Stimulated activated CD8-positive, alpha-beta memory T cell treated with anti-CD3 and anti-CD28 coated beads, Interleukin-12 subunit alpha, Interleukin-12 subunit beta, amount 100 ng/mL, for 1 hour (primary cell): ENCODE results near the gene APOL2.
"Not testable (repeated sequence)": the region's sequence is repeated elsewhere in the genome, so short reads cannot be mapped to it uniquely, and the experiment has no call there.

Experiments used
- DNase-seq: peaks from one replicate; pipeline ENCODE4 v3.0.0-alpha.2; 2020; ENCODE audit warnings: low read depth

Gene APOL2

DNA sequence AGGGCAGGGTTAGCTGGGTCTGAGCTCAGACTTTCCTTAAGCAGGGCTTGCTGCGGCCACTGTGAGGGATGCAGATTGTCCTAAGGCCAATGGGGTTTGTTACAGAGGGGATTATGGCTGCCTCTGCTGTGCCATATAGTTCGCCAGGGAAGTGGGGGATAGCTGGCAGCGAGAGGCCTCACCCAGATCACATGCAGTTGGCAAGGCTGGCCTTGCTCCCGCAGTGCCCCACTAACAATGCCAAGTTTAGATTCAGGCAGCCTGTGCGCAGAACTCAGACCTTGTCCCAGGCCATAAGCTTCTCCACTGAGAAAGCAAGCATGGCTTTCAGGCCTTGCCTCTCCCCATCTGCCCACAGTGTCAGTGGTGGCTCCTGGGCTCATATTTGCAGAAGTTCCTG is 4.7 kb upstream of the APOL2 start:
- DNase-seq = no peak

DNA sequence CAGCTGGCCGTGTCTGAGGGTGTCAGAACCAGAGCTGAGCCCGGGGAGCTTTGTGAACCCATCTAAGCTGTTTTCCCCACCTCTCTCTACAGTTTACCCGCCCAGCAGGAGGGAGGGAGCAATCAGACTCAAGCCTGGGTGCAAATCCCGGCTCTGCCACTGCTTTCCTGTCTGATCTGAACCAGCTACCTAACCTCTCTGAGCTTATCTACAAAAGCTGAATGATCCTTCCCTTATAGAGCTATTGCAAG is 252 bp downstream of the APOL2 start:
- no peak for DNase-seq

DNA sequence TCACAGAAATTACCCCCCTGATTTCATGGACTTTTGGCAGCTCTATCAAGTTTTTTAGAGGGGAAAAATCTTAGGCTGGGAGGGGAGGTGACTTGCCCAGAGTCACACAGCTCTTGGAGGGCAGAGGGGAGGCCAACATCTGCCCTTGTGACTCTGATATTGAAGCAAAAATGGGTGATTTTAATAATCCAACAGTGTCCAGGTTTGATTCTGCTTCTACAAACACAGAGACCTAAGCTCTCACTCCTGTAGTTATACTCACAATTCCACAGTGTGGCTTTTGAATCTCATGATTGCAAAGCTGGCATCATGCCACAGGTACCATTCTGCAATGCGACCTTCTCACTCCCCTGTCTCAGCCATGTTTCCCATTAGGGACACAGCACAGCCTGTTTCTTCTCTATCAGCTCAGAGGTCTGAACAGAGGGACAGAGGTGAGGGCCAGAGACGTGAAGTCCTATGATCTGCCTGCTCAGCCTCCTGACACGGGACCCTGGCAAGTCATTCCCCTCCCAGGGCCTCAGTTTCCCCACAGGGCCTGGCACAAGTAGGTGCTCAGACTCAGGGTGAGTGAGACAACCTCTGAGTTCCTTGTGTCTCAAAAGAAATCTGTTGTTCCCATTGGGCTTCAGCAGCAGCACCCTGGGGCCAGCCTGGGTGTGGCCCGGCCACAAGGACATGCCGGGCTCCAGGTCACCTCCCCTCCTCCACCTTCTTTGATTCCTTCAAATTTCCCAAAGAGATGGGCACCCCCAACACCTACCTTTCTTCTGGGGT is 766 bp downstream of the APOL2 start:
- no peak for DNase-seq

DNA sequence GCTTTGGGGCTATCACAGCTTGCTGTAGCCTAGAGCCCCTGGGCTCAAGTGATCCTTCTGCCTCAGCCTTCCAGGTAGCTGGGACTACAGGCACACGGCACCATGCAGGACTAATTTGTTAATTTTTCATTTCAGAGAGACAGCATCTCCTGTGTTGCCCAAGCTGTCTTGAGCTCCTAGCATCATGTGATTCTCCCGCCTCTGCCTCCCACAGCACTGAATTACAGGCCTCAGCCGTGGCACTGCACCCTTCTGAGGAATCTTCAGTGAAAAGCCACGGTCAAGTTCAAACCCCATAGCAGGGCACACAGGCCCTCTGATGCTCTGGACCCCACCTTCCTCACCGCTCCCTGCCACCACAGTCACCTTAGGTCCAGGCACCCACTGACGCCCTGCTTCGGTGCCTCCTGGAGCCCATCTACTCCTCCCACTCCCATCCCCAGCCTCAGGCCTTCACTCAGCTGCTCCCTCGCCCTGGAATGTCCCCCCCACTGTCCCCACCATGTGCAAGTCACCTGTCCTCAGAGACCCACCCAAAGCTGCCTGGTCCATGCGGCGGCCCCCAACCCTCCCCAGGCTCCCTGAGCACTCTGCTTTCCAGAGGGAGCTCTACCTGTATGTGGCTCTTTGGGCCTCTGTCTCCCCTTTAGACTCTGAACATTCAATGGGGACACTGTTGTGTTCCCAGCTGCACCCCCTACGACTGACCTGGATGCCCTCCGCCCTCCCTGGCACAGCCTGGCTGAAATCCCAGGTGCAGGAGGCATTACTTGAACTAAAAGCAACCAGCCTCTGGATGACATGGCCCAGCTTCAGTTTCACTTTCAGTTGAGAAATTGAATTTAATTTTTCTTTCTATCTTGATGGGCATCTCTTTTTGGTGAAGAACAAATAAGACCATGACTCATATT is 1.6 kb downstream of the APOL2 start:
- DNase-seq = no peak

DNA sequence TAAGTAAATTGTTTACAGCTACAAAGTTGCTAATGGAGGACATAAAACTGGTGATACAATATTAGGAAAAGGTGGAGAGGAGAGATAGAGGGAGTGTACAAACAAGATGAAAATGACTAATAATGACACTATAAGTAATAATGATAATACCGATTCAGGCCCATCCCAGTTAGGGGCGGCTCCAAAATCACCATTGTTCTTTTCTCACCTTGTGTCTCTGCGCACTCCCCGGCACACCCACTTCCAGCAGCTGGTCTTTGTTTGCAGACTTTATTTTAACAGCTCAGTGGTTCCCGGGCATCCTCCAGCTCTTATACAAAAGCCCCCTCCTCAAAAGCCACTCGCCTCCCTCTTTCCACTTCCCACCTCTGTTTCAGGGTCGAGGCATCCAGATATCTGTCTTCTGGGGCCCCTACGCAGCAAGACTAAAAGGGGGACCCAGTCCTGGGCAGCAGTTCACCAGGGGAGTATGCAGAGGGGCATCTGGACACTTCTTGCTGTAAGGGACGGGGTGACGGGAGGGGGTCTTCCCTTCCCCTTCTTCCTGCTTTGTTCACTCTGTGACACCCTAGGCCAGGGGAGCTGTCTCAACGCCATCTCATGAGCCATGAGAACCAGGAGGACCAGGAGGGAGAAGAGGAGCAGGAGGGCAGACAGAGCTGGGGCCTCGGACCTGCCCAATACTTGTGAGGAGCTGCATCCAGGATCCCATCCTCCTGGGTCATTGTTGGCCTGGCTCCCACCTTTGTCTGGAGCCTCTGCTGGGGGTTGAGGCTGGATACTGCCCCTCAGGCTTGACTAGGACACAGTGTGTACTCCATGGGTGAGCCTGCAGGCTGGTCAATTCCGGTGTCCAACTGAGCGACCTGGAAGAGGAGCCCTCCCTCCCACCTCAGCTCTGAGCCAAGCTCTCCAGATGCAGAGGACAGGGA is 2.7 kb downstream of the APOL2 start:
- no peak for DNase-seq

DNA sequence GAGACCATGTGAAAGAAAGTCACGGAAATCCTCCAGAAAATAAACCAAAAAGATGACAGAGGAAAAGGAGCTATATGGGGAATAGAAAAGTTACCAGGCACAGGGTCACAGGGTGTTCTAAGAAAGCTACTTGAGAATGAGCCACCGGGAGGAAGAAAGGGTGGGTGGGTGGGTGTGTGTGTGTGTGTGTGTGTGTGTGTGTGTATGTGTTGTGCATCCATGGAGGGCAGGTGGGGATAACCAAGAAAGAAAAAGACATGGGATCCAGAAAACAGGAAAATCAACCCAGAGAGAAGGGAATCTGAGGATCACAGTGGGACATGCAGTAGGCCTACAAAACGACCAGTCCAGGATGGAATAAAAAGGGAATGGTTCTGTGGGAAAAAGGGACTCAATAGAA is 3.7 kb downstream of the APOL2 start:
- no peak for DNase-seq

DNA sequence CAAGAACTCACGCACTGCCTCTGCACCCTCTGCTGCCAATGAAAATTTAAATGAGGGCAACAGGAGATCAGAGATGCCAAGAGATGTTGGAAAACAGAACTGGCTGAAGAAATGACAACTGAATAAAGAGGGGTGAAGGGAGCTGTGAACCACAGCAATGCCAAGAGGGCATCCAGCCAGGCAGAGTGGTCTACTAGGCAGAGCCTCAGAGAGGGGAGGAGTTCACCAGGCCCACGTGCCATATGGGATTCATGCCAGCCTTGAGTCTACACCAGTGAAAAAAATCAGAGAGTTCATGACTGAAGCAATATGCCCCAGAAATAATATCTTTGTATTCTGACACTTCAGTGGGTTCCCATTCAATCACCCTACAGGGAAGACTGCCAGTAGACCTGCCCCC is 4.4 kb downstream of the APOL2 start:
- DNase-seq = no peak

DNA sequence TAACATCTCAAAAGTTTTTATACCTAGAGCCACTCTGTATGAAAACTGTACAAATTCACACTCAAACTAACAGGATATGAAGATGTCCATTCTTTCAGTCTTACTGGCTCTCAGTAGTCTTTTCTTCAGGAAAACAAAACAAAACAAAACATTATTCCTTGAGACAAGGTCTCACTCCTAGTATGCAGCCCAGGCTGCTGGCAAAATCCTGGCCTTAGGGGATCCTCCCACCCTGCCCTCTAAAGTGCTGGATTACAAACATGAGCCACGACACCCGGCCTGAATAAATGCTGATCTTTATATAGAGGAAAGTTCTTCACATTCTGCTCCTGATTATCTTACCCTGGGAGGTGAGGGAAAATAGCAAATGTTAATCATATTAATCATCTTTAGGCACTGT is 5.1 kb downstream of the APOL2 start:
- no peak for DNase-seq

DNA sequence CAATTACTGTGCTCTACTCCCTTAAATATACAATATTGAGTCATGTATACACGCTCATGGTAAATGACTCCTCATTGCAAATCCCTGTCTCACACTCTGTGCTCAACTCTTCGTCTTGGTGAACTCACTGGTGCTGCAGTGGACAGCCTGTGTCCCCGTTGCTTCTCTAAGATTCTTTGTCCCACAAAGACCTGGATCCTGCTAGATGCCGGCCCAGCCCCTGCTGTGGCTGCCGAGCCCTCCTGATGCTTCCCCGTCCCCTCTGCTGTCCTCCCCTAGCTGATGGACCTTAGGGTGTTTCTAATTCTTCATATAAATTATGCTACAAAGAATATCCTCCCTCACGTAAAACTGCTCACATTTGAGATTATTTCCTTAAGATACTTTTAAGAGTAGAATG is 5.5 kb downstream of the APOL2 start:
- DNase-seq = no peak

DNA sequence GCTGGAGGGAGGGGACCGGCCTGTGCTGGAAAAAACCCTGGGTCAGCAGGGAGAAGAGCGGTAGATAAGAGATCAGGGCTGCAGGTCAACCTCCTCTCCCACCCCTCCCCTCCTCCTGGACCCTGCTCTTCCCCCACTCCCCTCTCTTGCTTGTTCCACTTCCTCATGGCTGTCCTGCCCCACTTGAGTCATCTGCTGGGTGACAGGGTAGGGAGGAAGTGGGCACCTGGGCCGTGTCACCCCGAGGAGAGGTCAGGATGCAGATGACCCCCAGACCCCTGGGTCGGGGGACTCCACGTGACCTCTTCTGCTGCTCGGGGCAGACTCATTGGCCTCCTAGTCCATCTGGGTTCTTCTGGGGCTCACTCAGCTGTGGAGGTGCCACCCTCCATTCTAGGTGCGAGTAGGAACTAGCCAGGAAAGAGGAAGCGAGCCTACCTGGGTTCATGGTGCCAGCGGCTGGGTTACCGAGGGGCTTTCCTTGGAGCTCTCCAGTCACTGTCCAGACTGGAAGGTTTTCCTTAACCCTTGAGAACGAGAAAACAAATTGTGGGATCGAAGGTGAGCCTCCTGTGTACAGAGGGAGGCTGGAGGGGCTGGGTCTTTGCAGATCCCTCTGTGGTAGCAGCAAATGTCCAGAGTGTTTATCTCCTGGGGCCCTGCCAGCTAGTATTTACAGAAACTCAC is 6.5 kb downstream of the APOL2 start:
- DNase-seq = no peak

DNA sequence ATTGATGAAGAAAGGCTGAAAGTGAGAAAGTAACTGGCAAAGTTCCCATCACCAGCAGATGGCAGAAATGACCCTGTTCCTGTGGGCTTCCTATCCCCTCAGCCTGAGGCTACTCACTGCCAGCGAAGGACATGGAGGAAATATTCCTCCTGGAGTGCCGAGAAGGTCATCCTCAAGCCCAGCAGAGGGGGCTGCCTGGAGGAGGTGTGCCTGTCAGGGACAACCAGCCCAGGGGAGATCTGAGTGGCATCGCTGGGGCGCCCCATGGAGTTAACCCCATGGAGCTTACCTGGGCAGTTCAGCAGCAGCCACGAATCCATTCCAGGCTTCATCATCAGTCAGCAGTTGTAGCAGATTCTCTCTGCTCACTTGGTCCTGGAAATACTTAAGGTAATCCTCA is 8.3 kb downstream of the APOL2 start:
- DNase-seq = not testable (repeated sequence)

DNA sequence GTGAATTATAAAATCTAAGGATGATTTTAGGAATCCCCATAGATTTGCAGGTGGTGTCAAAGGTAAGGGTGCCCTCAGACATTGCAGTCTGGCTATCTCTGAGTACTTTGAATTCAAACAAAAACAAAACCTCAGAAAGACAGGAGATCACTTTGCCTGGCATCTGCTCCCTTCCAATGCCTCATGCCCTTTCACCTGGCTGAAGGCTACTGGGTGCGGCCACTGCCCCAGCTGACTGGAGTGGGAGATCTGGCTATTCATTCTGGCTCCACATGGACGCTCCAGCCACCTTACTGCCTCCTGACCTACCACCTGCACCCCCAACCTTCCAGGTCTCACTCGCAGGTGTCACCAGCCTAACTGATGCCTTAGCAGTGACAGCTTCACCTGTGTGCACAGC is 9.7 kb downstream of the APOL2 start:
- DNase-seq = not testable (repeated sequence)

DNA sequence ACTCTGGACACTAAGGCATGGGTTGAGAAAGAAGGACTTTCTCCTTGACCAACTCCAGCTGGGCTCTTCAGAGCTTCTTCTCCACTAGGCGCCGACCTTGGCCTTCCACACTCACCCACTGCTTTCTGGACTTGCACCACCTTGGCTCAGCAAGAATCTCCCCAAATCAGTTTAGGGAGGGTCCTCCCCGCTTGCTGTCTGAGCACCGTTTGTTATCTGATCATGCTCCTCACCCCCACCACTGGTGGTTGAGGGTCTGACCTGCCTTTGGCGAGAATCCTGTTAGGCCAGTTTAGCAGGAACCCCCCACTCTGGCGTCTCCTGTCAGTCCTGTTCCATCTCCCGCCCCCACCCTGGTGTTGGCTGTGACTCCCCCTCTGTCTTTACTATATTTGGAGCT is 10.4 kb downstream of the APOL2 start:
- no peak for DNase-seq

DNA sequence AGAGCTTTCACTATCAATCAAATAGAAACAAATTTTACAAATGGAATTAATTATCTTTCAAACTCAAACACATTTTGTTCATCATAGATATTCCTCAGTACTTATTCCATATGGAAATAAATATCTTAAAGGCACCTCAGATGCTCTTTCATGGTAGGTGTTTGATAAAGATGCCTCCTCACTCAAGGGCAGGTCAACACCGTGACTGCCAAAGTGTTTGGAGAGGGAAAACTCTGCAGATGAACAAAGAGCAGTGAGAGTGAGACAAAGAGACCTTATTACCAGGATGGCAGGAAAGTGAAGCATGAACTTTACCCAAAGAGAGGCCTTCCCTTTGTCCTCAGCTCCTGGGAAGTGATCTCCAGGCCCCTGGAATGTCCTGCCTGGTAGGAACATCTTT is 11.0 kb downstream of the APOL2 start:
- DNase-seq = not testable (repeated sequence)

DNA sequence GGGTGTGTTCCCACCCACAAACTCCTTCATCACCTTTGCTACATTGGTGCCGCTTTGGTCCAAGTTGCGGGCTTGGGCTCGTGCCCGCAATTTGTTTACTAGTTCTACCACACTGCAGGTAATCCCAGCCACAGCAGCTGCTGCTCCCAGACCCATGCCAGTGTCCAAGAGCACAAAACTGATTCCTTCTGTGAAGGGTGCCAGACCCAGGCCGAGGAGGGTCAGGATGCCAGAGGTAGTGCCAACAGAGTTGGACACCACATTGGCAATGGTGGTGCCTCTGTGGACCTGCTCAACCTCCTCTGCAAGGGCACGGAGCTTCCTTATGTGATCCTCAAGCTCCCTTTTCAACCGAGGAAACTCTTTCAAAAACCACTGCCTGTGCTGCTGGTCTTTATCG is 11.5 kb downstream of the APOL2 start:
- DNase-seq = no peak

DNA sequence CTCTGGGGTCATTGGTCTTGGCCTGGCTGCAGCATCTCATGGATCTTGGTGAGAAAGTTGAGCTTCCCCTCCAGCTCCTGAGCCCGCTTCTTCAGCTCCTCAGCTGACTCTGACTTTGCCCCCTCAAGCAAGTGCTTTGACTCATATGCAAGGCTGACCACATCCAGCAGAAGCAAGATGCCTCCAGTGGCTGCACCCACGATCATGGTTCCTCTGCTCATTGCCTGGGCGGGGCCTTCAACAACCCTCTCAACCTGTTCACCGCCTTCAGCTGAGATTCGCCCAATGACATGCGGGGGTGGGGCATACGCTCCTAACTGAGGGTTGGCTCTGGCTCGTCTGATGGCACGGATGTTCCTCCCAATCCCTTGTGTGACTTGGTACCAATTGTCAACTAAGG is 11.9 kb downstream of the APOL2 start:
- no peak for DNase-seq

DNA sequence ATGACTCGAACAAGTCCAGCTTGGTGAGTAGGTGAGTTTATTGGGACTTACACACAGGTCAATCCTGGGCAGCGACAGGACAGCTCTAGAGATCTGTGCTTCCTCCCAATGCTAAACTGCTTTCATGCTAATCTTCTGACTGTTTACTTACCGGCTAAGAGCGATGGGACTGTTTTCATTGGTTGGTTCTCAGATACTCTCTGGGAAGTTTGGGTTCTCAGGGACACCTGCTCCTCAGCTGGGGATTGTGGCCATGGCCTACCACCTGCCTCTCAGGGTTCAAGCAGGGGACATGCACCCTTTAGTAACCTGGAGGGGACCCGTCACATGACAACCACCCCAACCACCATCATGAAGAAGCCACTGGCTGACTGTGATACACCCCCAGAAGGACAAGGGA is 13.1 kb downstream of the APOL2 start:
- DNase-seq = no peak

DNA sequence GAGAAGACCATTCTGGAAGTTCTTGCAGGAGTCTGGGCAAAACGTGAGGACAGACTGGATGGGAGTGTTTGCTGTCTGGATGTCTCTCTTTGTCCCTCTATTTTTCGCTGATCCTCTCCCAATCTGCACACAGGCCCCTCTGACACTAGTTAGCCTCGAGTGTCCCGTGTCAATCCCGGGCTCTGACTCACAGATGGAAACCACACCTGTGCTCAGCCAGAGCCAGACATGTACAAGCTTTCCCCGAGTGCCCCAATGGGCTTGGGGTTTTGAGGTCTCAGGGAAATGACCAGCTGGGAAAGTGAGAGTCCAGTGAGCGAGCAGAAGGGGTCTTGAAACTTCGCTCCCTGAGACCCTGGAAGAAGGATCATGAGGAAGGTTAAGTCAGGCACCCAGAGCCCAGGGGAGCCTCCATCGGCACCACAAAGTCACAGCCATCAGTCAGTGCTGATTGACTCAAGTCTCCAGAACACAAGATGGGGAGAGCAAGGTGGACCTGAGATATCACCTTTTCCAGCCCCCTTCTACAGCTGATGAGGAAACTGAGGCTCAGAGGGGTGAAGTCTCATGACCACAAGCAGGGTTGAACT is 13.9 kb downstream of the APOL2 start:
- no peak for DNase-seq

DNA sequence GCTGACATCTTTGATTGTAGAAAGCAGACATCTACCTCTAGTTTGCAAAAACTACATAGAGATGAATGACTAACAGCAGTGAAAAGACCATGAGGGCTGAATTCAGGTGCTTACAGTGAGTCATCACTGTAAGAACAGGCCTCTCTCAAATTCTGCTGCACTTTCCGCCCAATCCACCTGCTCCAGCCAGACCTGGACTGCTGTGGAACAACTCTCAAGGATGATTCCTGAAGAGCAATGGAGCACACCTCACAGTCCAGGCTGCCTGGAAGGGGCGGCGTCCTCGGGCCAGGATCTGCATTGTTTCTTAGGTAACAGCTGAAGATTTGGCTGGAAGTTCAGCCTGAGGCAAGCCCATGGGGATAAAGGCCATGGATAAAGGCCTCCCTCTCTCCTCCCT is 15.1 kb downstream of the APOL2 start:
- no peak for DNase-seq

DNA sequence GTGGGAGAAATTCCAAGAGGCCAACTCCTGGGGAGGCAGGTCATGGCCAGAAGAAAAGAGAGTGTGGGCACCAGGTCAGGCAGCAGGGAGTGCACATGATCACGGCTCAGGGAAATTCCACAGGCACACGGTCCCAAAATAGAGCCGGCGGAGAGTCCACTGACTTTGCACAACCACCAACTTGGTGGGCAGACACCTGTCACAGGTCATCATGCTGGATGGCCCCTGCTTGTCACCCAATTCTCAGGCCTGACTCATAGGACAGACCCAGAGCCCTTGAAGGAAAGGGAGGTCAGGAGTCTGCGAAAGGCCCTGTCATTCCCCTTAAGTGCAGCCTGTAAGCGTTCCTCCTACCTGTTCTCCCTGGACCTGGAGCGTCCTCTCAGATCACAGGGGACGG is 15.8 kb downstream of the APOL2 start:
- no peak for DNase-seq

DNA sequence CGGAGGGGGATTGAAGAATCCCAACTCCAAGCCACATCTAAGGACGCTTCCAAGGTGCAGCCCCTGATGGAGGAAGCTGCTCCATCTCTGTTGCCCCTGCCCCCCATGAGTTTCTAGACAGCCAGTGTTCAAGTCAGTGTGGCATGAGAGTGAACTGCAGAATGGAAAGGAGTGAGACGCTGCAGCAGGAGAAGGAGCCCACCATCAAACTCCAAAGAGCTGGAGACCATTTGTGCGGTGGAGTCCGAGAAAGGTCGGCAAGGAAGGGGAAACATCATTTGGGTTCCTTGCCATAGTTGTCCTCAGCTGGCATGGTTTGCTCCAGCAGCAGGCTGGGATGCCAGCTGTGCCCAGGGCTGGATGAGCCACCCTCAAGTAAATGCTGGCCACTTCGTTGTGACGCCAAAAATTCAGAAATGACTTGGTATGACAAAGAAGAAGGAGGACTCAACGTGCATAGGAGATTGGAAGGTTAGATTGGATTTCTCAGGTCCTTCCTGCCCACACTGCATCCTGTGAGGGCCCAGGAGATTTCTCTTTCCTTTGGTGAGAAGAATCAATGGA is 16.4 kb downstream of the APOL2 start:
- no peak for DNase-seq
